BE2C (cell line): Measurements from ENCODE around the gene SDHC.

Experiments used
- DNase-seq: peaks from one replicate; pipeline ENCODE4 v3.0.0-alpha.2; 2020
- H3K27me3 ChIP-seq: fragments of 250-450 bp; sonication (Bioruptor Pico); 2 replicates; pipeline ENCODE4 v1.5.1; 2020; ENCODE audit warnings: mild to moderate bottlenecking
- H3K36me3 ChIP-seq: fragments of 250-450 bp; sonication (Bioruptor Pico); 2 replicates; pipeline ENCODE4 v1.5.1; 2020; ENCODE audit warnings: mild to moderate bottlenecking
- H3K4me1 ChIP-seq: fragments of 250-450 bp; sonication (Bioruptor Pico); 2 replicates; pipeline ENCODE4 v1.5.1; 2020
- H3K4me3 ChIP-seq: 2 replicates; pipeline ENCODE4 v1.5.1; 2011; ENCODE audit warnings: low read depth, low read length
- H3K9me3 ChIP-seq: fragments of 250-450 bp; sonication (Bioruptor Pico); 2 replicates; pipeline ENCODE4 v1.5.1; 2020
- CTCF ChIP-seq: IDR thresholded peaks from 2 replicates; pipeline ENCODE4 v1.5.1; 2012; ENCODE audit warnings: mild to moderate bottlenecking, low read depth, low read length

SDHC gene

GRCh38 chr1:161297415-161297814 is 16.8 kb upstream of the SDHC start:
- Histone ChIP-seq H3K36me3 (no peaks in the 10 kb centered on the region), H3K4me3 (no peak overlapping the region), H3K4me1 (no peaks in the 10 kb centered on the region), H3K27me3 (no peaks in the 10 kb centered on the region), H3K9me3 (no peaks in the 10 kb centered on the region)
- TF ChIP-seq CTCF: no peak
- no peak for DNase-seq

- TF ChIP-seq CTCF: no peak
- Histone ChIP-seq H3K36me3 (no peaks in the 10 kb centered on the region), H3K27me3 (no peaks in the 10 kb centered on the region), H3K4me1 (no peaks in the 10 kb centered on the region), H3K4me3 (no peak overlapping the region), H3K9me3 (no peaks in the 10 kb centered on the region)
- no peak for DNase-seq
Measured at GRCh38 chr1:161298116-161298515, 16.1 kb upstream of the SDHC start.

- Histone ChIP-seq H3K9me3 (no peaks in the 10 kb centered on the region), H3K4me3 (no peak overlapping the region), H3K27me3 (no peaks in the 10 kb centered on the region), H3K4me1 (no peaks in the 10 kb centered on the region), H3K36me3 (no peaks in the 10 kb centered on the region)
- DNase-seq: no peak
- TF ChIP-seq CTCF: no peak
Measured at GRCh38 chr1:161299347-161299746, 14.8 kb upstream of the SDHC start.

- H3K4me1 ChIP-seq: no peaks in the 10 kb centered on the region
- no peak for TF ChIP-seq CTCF
- no peaks in the 10 kb centered on the region for H3K27me3 ChIP-seq
- H3K4me3 ChIP-seq: no peak overlapping the region
- no peak for DNase-seq
- no peaks in the 10 kb centered on the region for H3K36me3 ChIP-seq
- no peaks in the 10 kb centered on the region for H3K9me3 ChIP-seq
Measured at GRCh38 chr1:161300478-161300877, 13.7 kb upstream of the SDHC start.

- Histone ChIP-seq H3K4me1 (peaks cover 11% of the 10 kb centered on the region), H3K36me3 (no peaks in the 10 kb centered on the region), H3K9me3 (no peaks in the 10 kb centered on the region), H3K4me3 (peak overlapping the region; percentile 71), H3K27me3 (no peaks in the 10 kb centered on the region)
- TF ChIP-seq CTCF: no peak
- DNase-seq: no peak
Measured at GRCh38 chr1:161304927-161305866, 9.0 kb upstream of the SDHC start.

- Histone ChIP-seq H3K27me3 (no peaks in the 10 kb centered on the region), H3K4me3 (peak overlapping the region; percentile 71), H3K9me3 (no peaks in the 10 kb centered on the region), H3K4me1 (peaks cover 11% of the 10 kb centered on the region), H3K36me3 (no peaks in the 10 kb centered on the region)
- peak; percentile 65 for DNase-seq
- peak; percentile 43 for TF ChIP-seq CTCF
Measured at GRCh38 chr1:161305867-161306519, 8.2 kb upstream of the SDHC start.
